GM19023 (cell line): ENCODE measurements around the gene PRRX1.

Source experiments
- ATAC-seq: cut with Tn5 transposase; IDR thresholded peaks from one replicate; pipeline ENCODE4 v1.9.1; 2021; ENCODE audit warnings: mild to moderate bottlenecking, moderate library complexity; ENCODE audit not compliant: unreplicated experiment

Gene PRRX1

DNA sequence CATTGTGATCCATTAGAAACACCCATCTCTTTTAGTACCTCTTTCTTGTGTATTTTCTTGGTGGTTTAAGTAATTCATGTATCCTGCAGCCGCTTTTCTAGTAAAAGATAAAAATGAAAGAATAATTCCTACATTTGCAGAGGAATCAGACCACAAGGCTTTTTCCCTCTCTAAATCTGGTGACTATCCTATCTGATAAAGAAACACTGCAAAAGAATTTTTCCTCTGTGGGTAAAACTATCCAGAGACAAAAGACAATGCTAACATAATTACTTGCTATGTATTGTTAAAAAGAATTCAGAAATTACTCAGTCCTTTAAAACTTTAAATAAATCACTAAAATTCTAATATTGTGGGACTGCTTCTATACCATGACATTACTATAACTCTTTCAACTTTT, 51.0 kb downstream of the PRRX1 start:
- ATAC-seq = no peak

DNA sequence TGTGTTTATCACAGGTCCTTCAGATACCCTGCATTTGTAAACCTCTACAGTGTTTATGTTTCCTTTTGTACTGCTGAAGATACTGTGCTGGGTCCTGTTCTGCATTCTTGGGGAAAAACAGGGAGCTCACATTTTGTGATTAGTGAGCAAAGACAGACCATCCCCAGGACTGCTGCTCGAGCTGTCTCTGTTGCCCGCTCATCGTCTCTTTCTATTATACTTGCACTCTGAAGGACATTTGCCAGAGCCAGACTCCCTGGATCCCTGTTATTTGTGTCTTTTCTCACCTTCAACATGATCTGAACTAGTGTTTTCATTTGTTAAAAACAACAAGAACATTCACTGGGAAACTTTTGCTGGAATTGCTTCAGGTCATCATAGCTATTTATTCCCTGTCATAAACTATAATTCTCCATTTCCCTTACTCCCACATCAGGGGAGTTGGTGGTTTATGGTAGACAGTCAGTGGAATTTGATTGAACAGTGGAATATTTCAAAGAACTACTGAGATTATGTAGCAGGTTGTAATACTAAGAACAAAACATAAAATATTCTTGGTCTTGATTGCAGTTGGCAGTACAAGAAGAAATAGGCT, 53.0 kb downstream of the PRRX1 start:
- no peak for ATAC-seq

- ATAC-seq = no peak
Measured at GRCh38 chr1:170720661-170721060, 56.7 kb downstream of the PRRX1 start.

DNA sequence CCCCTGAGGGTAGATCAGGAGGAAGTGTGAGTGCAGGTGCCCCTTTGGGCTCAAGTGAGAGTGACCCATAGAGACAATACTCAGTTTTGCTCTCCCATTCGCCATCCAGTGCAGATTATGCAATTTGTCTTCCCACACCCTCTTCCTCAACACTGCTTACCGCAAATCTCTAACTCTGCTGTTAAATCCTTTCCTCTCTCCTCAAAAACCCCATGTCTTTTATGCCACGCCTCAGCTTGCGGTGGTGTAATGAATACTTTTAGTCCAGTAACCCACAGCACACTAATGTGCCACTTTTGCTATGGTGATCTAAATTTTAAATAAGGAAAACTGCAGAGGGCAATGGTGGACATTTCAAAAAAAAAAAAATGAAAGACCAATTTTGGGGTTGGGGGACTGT, 57.7 kb downstream of the PRRX1 start:
- no peak for ATAC-seq

GRCh38 chr1:170723518-170723917, 59.6 kb downstream of the PRRX1 start:
- ATAC-seq = no peak

- ATAC-seq = no peak
Measured at GRCh38 chr1:170725326-170725725, 61.4 kb downstream of the PRRX1 start.

DNA sequence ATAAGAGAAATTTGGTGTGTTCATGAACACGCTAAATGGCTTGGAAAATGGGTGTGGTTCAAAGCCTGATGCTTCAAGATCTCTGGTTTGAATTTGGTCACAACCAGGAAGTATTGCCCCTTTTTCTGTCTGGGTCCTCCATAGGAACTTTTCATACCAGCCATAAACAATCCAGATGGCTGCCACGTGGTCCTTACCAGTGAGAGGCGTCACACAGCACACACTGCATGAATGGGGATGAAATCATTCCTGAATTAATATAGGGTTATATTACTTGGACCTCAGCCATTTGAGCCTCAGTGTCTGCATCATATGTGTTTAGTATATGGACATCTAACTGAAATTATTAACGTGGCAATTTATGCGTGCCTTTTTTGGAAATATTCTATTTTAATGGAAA, 64.0 kb downstream of the PRRX1 start:
- no peak for ATAC-seq

DNA sequence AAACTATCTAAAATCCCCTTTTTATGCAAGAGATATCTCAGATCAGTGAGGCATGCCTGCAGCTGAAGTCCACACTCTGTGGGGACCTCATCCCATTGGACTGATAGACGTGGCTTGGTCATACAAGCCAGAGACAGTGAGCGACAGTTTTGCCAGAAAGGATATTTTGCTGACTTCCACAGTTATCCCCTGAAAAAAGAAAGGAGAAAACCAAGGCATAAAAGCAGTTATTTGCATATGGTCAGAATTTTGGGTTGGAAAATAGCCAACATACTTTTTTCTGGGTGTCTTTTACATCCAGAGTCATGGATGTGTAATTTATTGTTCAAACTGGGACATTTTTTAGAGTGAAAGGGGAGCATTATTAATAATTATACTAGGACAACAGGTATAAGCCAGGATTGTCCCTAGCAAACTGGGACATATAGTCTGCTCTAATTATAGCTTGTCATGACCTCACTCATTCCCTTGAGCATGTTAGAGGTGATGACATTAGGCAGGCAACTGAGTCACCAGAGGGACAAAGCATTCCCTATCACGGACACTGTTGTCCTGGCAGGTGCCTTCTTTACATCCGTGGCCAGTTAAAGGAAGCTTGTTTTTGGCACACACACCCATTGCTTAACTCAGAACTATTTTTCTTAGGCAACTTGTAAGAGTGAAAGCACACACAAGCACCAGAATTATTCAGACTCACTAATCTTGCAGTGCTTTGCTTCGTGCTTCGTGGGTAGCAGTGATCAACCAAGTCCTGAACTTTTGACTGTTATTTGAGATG, 65.5 kb downstream of the PRRX1 start:
- ATAC-seq = no peak

DNA sequence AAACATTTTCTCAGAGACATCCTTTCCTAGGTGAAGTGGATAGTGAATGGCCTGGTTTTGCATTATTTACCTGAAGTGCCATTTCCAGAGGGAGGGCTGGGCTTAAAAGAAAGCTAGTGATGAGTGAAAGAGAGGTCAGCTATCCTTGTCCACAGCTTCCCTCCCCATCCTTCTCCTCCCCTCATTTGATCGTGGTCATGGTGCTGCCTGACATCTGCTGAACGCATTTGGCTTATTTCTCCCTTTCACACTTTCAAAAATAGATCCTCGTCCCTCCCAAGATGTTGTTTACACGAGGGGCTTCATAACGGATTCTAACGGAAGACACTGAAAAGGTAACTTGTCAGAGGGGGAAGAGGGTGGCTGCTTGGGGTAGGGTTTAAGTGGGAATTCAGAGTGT, 66.1 kb downstream of the PRRX1 start:
- ATAC-seq = no peak

DNA sequence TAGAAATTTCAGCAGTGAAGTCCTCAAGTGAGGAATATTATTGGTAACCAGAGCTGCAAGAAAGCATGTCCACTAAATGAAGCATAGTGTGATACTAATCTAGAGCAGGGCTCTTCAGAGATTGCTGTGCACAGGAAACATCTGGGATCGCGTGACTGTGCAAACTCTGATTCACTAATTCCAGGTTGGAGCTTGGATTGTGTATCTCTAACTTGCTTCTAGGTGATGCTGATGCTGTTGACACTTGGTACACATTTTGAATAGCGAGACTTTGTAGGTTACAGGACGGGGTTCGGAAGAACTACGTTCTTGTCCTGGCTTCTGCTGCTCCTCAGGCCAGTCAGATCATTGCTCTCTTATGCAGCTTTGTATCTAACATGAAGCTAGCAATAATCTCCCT, 66.5 kb downstream of the PRRX1 start:
- no peak for ATAC-seq

DNA sequence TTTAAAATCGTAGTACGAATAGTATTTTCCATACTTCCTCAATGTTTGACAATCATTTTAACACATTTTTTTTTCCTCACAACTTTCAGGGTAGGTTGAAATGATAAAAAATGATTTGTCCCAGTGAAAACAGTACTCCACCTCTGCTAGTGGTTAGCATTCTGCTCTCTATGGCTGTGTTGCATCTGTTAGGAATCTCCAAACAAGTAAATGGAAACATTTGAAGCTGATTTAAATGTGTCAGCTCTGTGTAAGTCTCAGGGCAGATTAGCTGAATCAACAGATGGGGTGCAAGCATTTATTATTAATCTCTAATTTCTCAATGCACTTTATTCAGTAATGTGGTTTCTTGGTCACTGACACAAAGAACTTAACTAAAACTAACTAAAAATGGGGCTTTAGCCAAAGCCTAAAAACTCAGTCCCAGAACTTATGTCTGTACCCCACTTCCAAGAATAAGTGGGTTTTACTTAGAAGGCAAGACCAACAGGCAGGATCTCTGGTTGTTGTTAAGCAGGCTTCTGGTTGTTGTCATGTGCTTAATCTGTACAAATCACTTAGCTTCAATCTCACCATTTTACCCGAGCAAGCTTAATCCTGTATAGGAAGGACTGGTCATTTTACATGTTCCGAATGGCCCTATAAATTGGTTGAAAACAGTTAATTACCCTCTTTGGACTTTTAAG, 67.8 kb downstream of the PRRX1 start:
- ATAC-seq = no peak

DNA sequence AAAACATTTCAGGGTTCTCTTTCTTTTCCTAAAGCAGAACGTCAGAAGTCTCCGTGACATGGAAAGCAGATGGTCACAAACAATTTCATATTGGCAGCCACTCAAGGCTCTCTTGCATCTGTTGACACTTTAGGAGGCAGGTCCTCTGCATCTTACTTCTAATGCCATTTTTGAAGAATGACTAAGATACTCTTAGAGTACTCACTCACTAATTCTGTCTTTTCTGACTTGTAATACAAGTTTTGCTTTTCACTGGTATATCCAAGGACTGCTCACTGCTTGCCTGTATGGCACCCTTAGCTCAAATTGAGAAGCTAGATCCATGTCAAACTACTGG, 68.3 kb downstream of the PRRX1 start:
- ATAC-seq = no peak

- ATAC-seq = no peak
Measured at GRCh38 chr1:170734412-170735175, 70.7 kb downstream of the PRRX1 start.

GRCh38 chr1:170735366-170736263, 71.7 kb downstream of the PRRX1 start:
- no peak for ATAC-seq

DNA sequence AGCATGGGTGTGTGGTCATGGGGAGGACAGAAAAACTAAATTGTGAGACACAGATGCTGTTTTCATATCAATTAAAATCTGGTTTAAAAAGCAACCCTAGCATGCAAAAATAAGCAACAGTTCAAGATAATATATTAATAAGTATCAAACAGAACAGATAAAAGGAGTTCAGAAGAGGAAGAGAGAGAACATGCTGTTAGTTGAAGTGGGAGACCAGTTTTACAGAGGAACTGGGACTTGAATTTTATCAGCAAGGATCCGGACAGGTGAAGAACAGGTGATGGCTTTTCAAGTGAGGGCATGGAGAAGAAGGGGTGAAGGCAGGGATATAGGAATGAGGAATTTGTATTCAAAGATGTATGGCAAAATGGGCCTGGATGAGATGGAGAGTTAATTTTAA, 75.9 kb downstream of the PRRX1 start:
- no peak for ATAC-seq

DNA sequence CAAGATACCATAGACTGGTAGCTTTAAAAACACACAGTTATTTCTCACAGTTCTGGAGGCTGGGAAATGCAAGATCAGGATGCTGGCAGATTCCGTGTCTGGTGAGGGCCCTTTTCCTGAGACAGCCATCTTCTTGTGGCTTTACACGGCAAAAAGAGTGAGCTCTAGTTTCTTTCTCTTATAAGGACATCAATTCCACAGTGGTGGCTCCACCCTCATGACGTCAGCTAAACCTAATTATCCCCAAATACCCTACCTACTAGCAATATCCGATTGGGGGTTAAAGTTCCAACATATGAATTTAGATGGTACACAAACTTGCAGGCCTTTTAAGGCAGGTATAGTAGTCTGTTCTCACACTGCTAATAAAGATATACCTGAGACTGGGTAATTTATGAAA, 77.7 kb downstream of the PRRX1 start:
- no peak for ATAC-seq

DNA sequence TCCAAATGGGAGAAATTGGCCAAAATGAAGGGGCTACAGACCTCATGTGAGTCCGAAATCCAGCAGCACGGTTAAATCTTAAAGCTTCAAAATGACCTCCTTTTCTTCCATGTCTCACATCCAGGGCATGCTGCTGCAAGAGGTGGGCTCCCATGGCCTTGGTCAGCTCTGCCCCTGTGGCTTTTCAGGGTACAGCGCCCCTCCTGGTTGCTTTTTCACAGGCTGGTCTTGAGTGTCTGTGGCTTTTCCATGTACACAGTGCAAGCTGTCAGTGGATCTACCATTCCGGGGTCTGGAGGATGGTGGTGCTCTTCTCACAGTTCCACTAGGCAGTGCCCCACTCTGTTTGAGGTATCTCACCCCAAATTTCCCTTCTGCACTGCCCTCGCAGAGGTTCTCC, 78.7 kb downstream of the PRRX1 start:
- ATAC-seq = no peak

- ATAC-seq = no peak
Measured at GRCh38 chr1:170743083-170743482, 79.2 kb downstream of the PRRX1 start.

DNA sequence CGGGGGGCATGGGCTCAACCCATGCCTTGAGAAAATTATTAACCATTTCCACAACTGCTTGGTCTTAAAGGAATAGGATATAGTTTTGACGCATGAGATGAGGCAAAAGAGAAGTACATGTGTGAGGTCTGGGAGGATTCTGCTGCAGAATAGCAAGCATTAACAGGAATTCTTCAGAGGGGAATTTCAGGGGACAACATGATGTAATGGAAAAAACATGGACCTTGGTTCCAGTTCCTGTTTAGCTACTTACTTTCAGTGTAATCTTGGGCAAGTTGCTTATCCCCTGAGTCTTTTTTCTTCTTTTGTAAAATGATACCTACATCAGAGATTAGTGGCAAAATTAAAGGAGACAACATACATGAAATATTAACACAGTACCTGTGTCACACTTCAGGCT, 85.6 kb downstream of the PRRX1 start:
- no peak for ATAC-seq

- ATAC-seq = no peak
Measured at GRCh38 chr1:170749959-170750358, 86.0 kb downstream of the PRRX1 start.

DNA sequence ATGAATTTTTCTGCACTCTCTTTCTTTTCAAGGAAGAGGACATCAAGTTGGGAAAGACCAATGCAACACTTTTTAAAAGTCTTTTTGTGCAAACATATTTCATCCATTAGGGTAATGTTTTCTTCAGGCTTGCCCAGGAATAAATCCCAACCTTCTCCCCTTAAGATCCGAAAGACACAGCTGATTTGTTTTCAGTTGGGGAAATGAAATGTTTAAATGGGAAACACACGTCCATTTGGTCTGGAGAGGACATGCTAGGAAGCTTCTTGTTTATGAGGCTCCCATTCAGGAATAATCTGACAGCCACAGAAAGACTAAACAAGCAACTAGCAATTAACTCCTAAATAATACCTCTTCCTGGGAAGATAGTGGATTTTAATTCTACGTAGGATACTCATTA, 91.9 kb downstream of the PRRX1 start:
- ATAC-seq = no peak
